Smooth muscle cell (in vitro differentiated cells): Measurements from ENCODE around the gene HOPX. TPM values are rescaled to one million over a fixed set of nuclear protein-coding genes. Genes with fewer than 3 reads are reported as not detected.

Source experiments
- DNase-seq: peaks from one replicate; lab custom pipeline; 2025; ENCODE audit not compliant: unreplicated experiment; lab: John Stamatoyannopoulos, UW
- H2AFZ ChIP-seq: fragments of 200-600 bp; sonication (generic); 2 replicates; pipeline ENCODE4 v1.6.0; 2016; ENCODE audit warnings: antibody characterized with exemption, low read depth, mild to moderate bottlenecking
- H3F3A ChIP-seq: fragments of 200-600 bp; sonication (generic); 2 replicates; pipeline ENCODE4 v1.6.0; 2017; ENCODE audit warnings: antibody characterized with exemption, low read depth
- H3K27ac ChIP-seq: fragments of 200-600 bp; sonication (generic); 2 replicates; pipeline ENCODE4 v1.5.1; 2016; ENCODE audit warnings: low read depth, mild to moderate bottlenecking
- H3K27me3 ChIP-seq: fragments of 200-600 bp; sonication (generic); 2 replicates; pipeline ENCODE4 v1.6.1; 2016; ENCODE audit warnings: low read depth, mild to moderate bottlenecking
- H3K36me3 ChIP-seq: fragments of 200-600 bp; sonication (generic); 2 replicates; pipeline ENCODE4 v1.5.1; 2016; ENCODE audit warnings: low read depth
- H3K4me1 ChIP-seq: fragments of 200-600 bp; sonication (generic); 2 replicates; pipeline ENCODE4 v1.5.1; 2016; ENCODE audit warnings: low read depth
- H3K4me2 ChIP-seq: fragments of 200-600 bp; sonication (generic); 2 replicates; pipeline ENCODE4 v1.6.0; 2016; ENCODE audit warnings: mild to moderate bottlenecking
- H3K4me3 ChIP-seq: fragments of 200-600 bp; sonication (generic); 2 replicates; pipeline ENCODE4 v1.5.1; 2016; ENCODE audit warnings: mild to moderate bottlenecking
- H3K79me2 ChIP-seq: fragments of 200-600 bp; sonication (generic); 2 replicates; pipeline ENCODE4 v1.6.0; 2016; ENCODE audit warnings: low read depth, mild to moderate bottlenecking
- H3K9ac ChIP-seq: fragments of 200-600 bp; sonication (generic); 2 replicates; pipeline ENCODE4 v1.6.0; 2016; ENCODE audit warnings: low read depth
- H3K9me3 ChIP-seq: fragments of 200-600 bp; sonication (generic); replicated peaks from 2 replicates; pipeline ENCODE4 v1.5.1; 2016; ENCODE audit warnings: low read depth
- H4K20me1 ChIP-seq: fragments of 200-600 bp; sonication (generic); 2 replicates; pipeline ENCODE4 v1.6.0; 2016; ENCODE audit warnings: low read depth
- WGBS: methylation state at CpG from one replicate; pipeline ENCODE4 v1.1.7; 2016; ENCODE audit warnings: low lambda C conversion rate; 5-methylcytosine and 5-hydroxymethylcytosine counted together
- polyA plus RNA-seq: library from polyadenylated mRNA; unstranded; fragments of >200 nt; fragmentation: Nextera tagmentation; extraction: Ambion mirVana; gene quantifications from 2 replicates; pipeline ENCODE4 v1.2.1, GENCODE V29; 2016
- total RNA-seq: library from RNA; depleted of rRNA; stranded (reverse); fragments of >200 nt; gene quantifications from 2 replicates; pipeline ENCODE4 v1.2.3, GENCODE V29; 2014
- TF ChIP-seq, protein P1 (sequence below): fragments of 200-600 bp; sonication (generic); IDR thresholded peaks from 2 replicates; pipeline ENCODE4 v1.5.1; 2017; ENCODE audit warnings: borderline replicate concordance, mild to moderate bottlenecking, antibody characterized with exemption; ENCODE audit not compliant: insufficient read depth, poor library complexity, severe bottlenecking

The HOPX gene
- total and polyA plus RNA-seq, 2 experiments from 2014 or later = 86.9 to 111 TPM

DNA sequence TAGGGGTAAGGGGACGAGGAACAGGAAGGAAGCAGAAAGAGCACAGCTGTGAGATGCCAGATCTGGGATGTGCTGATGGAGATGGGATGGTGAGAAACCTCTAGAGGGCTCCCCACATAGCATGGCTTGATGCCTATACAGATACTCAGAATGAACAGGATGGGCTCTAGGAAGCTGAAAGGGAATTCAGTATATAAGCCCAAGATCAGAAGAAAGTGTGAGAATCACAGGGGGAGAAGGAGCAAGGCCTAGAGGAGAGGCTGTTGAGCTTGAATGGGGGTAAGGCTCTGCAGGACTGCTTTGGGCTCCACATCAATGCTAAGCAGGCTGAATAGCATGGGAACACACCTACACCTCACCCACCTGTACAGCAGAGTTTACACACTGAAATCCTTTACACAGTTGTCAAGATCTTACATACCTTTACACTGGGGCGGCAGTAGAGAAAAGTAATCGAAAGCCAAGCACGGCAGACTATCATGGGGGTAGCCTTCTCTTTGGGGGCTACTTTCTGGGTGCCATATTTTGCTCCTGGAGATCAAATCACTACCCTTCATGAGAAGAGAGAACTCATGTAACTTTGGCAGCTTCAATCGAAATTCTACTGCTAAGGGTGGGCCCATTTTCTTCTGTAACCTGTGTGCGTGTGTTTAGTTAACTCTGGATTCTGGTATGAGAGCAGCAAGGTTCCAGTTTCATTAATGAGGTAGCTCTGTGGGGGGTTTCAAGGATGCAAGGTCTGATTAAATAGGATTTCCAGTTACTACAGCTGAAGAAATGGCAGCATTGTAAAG lies 30.6 kb downstream of the HOPX start:
- TF ChIP-seq, protein P1, sequence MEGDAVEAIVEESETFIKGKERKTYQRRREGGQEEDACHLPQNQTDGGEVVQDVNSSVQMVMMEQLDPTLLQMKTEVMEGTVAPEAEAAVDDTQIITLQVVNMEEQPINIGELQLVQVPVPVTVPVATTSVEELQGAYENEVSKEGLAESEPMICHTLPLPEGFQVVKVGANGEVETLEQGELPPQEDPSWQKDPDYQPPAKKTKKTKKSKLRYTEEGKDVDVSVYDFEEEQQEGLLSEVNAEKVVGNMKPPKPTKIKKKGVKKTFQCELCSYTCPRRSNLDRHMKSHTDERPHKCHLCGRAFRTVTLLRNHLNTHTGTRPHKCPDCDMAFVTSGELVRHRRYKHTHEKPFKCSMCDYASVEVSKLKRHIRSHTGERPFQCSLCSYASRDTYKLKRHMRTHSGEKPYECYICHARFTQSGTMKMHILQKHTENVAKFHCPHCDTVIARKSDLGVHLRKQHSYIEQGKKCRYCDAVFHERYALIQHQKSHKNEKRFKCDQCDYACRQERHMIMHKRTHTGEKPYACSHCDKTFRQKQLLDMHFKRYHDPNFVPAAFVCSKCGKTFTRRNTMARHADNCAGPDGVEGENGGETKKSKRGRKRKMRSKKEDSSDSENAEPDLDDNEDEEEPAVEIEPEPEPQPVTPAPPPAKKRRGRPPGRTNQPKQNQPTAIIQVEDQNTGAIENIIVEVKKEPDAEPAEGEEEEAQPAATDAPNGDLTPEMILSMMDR = no peak
- Histone ChIP-seq H3K4me1 (peaks cover 21% of the 10 kb centered on the region), H3K27me3 (no peaks in the 10 kb centered on the region), H2AFZ (no peak overlapping the region), H3K9ac (no peak overlapping the region), H3K79me2 (peaks cover 5% of the 10 kb centered on the region), H3K36me3 (no peaks in the 10 kb centered on the region), H3F3A (peaks cover 5% of the 10 kb centered on the region), H3K27ac (no peak overlapping the region), H3K4me2 (no peak overlapping the region), H3K9me3 (no peaks in the 10 kb centered on the region), H4K20me1 (no peaks in the 10 kb centered on the region), H3K4me3 (no peak overlapping the region)
- DNase-seq = no peak
- WGBS = 83% methylated on average over 6 of the region's 6 CpGs

GRCh38 chr4:56649445-56650261 lies 31.4 kb downstream of the HOPX start:
- Histone ChIP-seq H3K27me3 (no peaks in the 10 kb centered on the region), H3K4me2 (no peak overlapping the region), H3K4me3 (no peak overlapping the region), H2AFZ (no peak overlapping the region), H4K20me1 (no peaks in the 10 kb centered on the region), H3K4me1 (peaks cover 17% of the 10 kb centered on the region), H3K36me3 (no peaks in the 10 kb centered on the region), H3F3A (peaks cover 5% of the 10 kb centered on the region), H3K9ac (no peak overlapping the region), H3K79me2 (peaks cover 5% of the 10 kb centered on the region), H3K27ac (no peak overlapping the region), H3K9me3 (no peaks in the 10 kb centered on the region)
- DNase-seq = no peak
- TF ChIP-seq, protein P1 = no peak
- WGBS = 93% methylated on average over 5 of the region's 5 CpGs

- H3K9ac ChIP-seq = no peak overlapping the region
- no peak overlapping the region for H3K4me2 ChIP-seq
- no peak overlapping the region for H2AFZ ChIP-seq
- peaks cover under 1% of the 10 kb centered on the region for H3K79me2 ChIP-seq
- H3K9me3 ChIP-seq = no peaks in the 10 kb centered on the region
- H3K4me3 ChIP-seq = no peak overlapping the region
- peaks cover 16% of the 10 kb centered on the region for H3K4me1 ChIP-seq
- peaks cover 5% of the 10 kb centered on the region for H3F3A ChIP-seq
- TF ChIP-seq, protein P1 = no peak
- H4K20me1 ChIP-seq = no peaks in the 10 kb centered on the region
- no peaks in the 10 kb centered on the region for H3K27me3 ChIP-seq
- H3K36me3 ChIP-seq = no peaks in the 10 kb centered on the region
- no peak for DNase-seq
- no peak overlapping the region for H3K27ac ChIP-seq
Observed at GRCh38 chr4:56648824-56649151, 32.3 kb downstream of the HOPX start.
